NCI-H2196 (cell line): ENCODE data around the gene KAZN.
"Not testable (repeated sequence)": the region's sequence is repeated elsewhere in the genome, so short reads cannot be mapped to it uniquely, and the experiment has no call there.

Source experiments
- DNase-seq: peaks from one replicate; lab custom pipeline; 2025; ENCODE audit not compliant: unreplicated experiment; lab: John Stamatoyannopoulos, UW

KAZN gene

GRCh38 chr1:15040685-15041084 lies 442.2 kb downstream of the KAZN start:
- not testable (repeated sequence) for DNase-seq

DNA sequence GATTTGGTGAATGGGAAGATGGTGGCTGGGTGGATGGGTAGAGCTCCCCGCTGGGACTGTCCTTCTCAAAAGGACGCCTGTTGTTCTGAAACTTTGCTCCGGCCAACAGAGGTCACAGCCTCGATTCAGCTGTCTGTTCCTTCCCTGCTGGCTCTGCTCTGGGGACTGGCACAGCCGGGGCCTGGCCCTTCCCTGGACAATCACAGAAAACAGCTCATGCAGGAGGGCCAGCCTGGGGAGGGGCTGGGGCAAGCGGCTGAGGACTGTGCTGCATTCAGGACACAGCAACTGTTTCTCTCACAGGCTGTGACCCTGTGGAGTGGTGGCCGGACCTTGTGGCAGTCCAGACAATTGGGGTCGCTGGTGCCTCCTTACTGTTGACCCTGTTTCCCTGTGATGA lies 444.4 kb downstream of the KAZN start:
- no peak for DNase-seq

- no peak for DNase-seq
Observed at GRCh38 chr1:15043934-15044333, 445.4 kb downstream of the KAZN start.

- no peak for DNase-seq
Observed at GRCh38 chr1:15045123-15045522, 446.6 kb downstream of the KAZN start.

GRCh38 chr1:15046487-15047165 lies 448.1 kb downstream of the KAZN start:
- peak; percentile 88 for DNase-seq

DNA sequence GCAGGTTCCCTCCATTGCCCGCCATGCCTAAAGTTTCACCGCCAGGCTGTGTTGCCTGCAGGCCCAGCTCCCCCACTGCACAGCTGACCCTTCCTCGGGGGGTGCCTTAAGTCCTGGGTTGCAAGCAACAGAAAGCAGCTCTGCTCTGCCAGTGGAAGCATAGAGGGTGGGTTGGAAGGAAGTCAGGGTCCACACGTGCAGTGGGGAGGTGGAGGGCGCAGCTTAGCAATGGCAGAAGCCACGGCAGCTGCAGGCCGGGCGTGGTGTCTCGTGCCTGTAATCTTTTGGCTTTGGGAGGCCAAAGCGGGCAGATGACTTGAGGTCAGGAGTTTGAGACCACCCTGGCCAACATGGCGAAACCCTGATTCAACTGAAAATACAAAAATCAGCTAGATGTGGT lies 448.8 kb downstream of the KAZN start:
- no peak for DNase-seq

DNA sequence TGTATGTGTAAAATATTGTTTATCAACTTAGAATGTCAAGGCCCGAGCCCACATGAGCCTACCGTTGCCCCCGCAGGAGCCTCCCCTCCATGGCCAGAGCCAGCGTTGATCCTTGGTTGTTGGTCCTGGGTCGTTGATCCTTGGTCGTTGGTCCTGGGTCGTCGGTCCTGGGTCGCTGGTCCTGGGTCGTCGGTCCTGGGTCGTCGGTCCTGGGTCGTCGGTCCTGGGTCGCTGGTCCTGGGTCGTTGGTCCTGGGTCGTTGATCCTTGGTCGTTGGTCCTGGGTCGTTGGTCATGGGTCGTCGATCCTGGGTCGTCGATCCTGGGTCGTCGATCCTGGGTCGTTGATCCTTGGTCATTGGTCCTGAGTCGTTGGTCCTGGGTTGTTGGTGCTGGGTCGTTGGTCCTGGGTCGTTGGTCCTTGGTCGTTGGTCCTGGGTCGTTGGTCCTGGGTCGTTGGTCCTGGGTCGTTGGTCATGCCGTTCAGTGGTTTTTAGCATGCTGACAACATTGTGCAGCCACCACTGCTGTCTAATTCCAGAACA lies 450.0 kb downstream of the KAZN start:
- DNase-seq: no peak

GRCh38 chr1:15049067-15049466 lies 450.6 kb downstream of the KAZN start:
- DNase-seq: no peak

DNA sequence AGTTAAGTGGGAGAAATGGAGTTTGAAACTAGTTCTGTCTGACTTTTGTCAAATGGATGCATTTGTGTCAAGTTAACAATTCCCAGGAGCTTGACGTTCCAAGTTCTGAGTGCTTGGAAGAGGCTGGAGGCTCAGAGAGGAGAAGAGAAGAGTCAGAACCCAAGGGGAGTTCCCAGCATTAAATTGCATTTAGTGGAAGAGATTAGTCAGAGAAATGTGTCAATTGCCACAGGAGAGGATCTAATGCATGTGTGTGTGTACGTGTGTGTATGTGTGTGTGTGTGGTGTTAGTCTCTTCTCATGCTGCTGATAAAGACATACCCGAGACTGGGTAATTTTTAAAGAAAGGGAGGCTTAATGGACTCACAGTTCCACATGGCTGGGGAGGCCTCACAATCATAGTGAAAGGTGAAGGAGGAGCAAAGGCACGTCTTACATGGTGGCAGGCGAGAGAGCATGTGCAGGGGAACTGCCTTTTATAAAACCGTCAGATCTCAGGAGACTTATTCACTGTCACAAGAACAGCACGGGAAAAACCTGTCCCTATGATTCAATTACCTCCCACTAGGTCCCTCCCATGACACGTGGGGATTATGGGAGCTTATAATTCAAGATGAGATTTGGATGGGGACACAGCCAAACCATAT lies 453.5 kb downstream of the KAZN start:
- DNase-seq: no peak

DNA sequence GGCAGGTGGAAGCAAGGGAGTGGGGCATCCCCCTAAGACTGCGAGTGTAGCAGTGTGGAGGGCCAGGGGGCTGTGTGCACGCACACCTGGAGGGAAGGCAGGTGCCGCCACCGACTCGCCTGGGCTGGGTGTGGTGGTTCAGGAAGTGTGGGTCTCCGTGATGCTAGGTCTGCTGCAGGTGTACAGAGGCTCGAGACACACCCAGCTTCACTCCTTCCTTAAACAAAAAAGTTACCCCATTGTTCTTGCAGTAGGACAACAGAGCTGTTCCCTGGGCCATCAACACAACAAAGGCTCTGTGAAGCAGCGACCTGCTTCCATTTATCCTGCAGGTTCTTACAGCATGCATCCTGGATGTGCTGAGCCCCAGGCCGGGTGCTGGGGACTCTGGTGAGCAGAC lies 454.7 kb downstream of the KAZN start:
- no peak for DNase-seq

DNA sequence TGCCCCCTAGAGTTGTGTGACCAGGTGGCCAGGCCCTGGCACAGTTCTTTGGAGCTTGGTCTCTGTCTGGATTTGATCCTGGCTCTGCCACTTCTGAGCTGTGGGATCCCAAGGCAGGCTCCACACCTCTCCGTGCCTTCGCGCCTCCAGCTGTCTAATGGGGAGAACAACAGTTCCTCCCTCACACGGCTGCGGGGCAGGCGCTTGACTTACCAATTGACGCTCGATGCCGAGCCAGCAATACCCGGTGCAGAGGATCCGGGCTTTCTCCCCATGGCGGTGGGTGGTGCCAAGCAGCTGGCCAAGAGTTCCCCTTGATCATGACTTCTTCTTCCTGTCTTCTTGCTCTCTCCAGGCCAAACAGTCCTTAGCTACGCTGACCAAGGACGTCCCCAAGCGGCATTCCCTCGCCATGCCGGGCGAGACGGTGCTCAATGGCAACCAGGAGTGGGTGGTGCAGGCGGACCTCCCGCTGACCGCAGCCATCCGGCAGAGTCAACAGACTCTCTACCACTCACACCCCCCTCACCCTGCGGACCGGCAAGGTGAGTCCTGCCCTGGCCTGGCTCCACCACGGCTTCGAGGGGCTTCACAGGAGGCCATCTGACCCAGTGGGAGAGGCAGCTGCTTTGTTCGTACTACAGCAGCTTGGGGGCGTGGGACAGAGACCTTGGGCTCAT lies 457.4 kb downstream of the KAZN start:
- DNase-seq: no peak

DNA sequence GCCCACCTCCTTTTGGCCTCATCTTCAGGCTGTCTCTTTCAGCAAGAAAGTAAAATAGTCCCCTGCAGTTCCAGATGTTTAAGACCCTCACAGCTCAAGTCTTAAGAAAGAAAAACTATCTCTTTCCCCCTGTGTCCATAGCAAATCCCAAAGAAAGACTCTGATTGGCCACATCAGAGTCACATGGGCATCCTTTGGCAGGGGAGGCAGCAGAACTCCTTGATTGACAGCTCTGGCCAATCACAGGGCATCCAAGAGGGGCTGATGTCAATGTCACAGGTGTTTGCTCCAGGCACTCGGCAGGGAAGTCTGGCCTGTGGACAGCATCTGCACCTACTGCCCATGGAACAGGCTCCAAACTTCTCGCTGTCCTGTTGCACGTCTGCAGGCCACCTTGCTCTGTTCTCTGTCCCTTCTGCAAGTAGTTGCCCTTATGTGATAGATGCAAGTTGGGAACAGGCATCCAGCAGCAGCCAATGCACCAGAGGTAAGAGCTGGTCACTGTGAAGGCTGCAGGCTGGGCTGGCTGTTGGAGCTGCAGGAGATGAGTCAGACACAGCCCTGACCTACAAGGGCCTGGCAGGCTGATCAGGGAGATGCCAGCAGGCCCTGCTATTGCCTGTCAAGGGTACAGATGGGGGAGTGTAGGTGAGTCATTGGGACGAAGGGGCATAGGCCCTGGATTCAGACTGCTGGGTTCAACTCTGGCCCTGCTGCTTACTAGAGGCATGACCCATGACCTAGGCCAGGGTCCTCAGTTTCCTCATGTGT lies 458.2 kb downstream of the KAZN start:
- DNase-seq: no peak

GRCh38 chr1:15057834-15058233 lies 459.3 kb downstream of the KAZN start:
- no peak for DNase-seq

DNA sequence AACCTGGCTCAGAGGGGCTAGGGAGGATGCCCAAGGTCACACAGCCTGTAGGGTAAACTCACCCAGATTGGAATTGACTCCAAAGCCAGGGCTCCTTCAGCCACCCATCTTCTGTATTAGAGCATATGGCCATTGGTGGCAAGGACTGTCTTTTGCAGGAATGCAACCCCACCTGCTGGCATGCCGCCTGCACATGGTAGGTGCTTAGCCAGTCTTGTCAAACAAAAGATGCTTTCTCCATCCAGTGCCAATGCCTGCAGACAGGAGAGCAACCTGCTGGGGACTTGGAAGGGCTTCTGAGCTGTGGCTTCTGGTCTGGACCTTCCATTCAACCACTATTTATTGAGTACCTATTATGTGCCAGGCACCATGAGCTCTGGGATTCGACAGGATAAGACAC lies 459.8 kb downstream of the KAZN start:
- no peak for DNase-seq

GRCh38 chr1:15060104-15060503 lies 461.6 kb downstream of the KAZN start:
- DNase-seq: no peak

DNA sequence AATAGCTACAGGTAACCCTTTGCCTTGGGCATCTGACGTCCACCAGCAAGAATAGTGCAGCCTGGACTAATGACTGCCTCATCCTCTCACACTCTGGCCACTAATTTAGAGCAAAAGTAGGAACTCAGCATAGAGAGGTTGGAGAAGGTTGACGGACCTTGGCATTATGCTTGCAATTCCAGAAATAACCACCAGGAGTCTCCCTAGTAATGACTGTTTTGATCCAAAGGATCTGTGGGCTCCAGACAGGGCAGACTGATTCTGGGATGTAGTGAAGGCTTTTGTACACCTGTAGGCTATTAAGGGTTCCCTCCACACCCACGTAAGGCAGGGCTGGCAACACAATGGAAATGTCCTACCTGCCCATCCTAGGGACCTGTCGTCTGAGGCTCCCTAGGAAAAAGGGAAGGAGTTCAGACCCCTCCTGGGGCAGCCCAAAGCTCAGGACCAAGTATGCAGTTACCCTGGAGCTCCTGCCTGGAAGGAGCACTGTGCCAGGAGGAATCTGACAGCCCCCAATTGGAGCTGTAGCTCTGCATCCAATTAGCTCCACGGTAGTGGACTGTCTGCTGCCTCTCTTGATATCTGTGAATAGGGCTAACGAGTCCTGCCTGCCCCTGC lies 464.1 kb downstream of the KAZN start:
- DNase-seq: no peak

- no peak for DNase-seq
Observed at GRCh38 chr1:15063346-15063745, 464.9 kb downstream of the KAZN start.

- DNase-seq: no peak
Observed at GRCh38 chr1:15063783-15064182, 465.3 kb downstream of the KAZN start.

GRCh38 chr1:15064217-15064929 lies 465.9 kb downstream of the KAZN start:
- no peak for DNase-seq

GRCh38 chr1:15065291-15065690 lies 466.8 kb downstream of the KAZN start:
- no peak for DNase-seq
